Mesenchymal stem cell (in vitro differentiated cells and primary cell): Measurements from ENCODE around the gene COG8.

Experiments
- DNase-seq: peaks from one replicate; pipeline ENCODE4 v3.0.0-alpha.2; 2013
- H2AFZ ChIP-seq: one replicate; pipeline ENCODE4 v1.6.1; 2013; ENCODE audit warnings: low read depth, mild to moderate bottlenecking, control low read depth, inconsistent platforms, low read length, moderate library complexity
- H2AK5ac ChIP-seq: 2 replicates; pipeline ENCODE4 v1.6.1; 2013; ENCODE audit warnings: low read length, moderate library complexity, mild to moderate bottlenecking, inconsistent platforms; ENCODE audit not compliant: severe bottlenecking
- H2BK120ac ChIP-seq: one replicate; pipeline ENCODE4 v1.6.1; 2013; ENCODE audit warnings: low read depth, mild to moderate bottlenecking, inconsistent platforms, low read length, moderate library complexity
- H2BK12ac ChIP-seq, 2 experiments: one replicate each; pipeline ENCODE4 v1.6.1; 2013; ENCODE audit warnings: inconsistent platforms in 2 of 2, low read length in 2 of 2, mild to moderate bottlenecking in 2 of 2, moderate library complexity in 2 of 2, control low read depth in 1 of 2
- H2BK15ac ChIP-seq: one replicate; pipeline ENCODE4 v1.6.1; 2013; ENCODE audit warnings: mild to moderate bottlenecking, low read depth, inconsistent platforms; ENCODE audit not compliant: poor library complexity, severe bottlenecking
- H2BK5ac ChIP-seq: 2 replicates; pipeline ENCODE4 v1.6.1; 2013; ENCODE audit warnings: low read depth, mild to moderate bottlenecking, low read length, control low read depth, inconsistent platforms; ENCODE audit not compliant: poor library complexity, severe bottlenecking
- H3K14ac ChIP-seq, 2 experiments: one replicate each; pipeline ENCODE4 v1.6.1; 2013; ENCODE audit warnings: inconsistent platforms in 2 of 2, low read length in 2 of 2, control low read depth in 1 of 2, mild to moderate bottlenecking in 1 of 2, moderate library complexity in 1 of 2
- H3K18ac ChIP-seq, 2 experiments: one replicate each; pipeline ENCODE4 v1.6.1; 2013; ENCODE audit warnings: inconsistent platforms in 2 of 2, low read length in 2 of 2, control low read depth in 1 of 2, low read depth in 1 of 2, mild to moderate bottlenecking in 1 of 2
- H3K23ac ChIP-seq, 2 experiments: one replicate each; pipeline ENCODE4 v1.6.1; 2013; ENCODE audit warnings: inconsistent platforms in 2 of 2, low read length in 2 of 2, mild to moderate bottlenecking in 2 of 2, moderate library complexity in 2 of 2, control low read depth in 1 of 2
- H3K27ac ChIP-seq: 2 replicates; pipeline ENCODE4 v1.5.1; 2013; ENCODE audit warnings: mild to moderate bottlenecking, moderate library complexity, low read length, control low read depth, inconsistent platforms; ENCODE audit not compliant: poor library complexity, severe bottlenecking
- H3K27me3 ChIP-seq, 2 experiments: 2 replicates each; pipeline versions ENCODE4 v1.6.1 to v1.7.0; 2013; ENCODE audit warnings: low read length in 2 of 2, mild to moderate bottlenecking in 2 of 2, moderate library complexity in 2 of 2, control low read depth in 1 of 2, inconsistent platforms in 1 of 2; ENCODE audit not compliant: control insufficient read depth in 1 of 2, insufficient read depth in 1 of 2
- H3K36me3 ChIP-seq, 2 experiments: 2 replicates each; pipeline versions ENCODE4 v1.6.1 to v1.7.0; 2013; ENCODE audit warnings: low read length in 2 of 2, control low read depth in 1 of 2, inconsistent platforms in 1 of 2, low read depth in 1 of 2, mild to moderate bottlenecking in 1 of 2; ENCODE audit not compliant: insufficient read depth in 2 of 2, control insufficient read depth in 1 of 2
- H3K4ac ChIP-seq, 2 experiments: one replicate each; pipeline ENCODE4 v1.6.1; 2013; ENCODE audit warnings: inconsistent platforms in 2 of 2, low read length in 2 of 2, mild to moderate bottlenecking in 2 of 2, moderate library complexity in 2 of 2, control low read depth in 1 of 2, low read depth in 1 of 2
- H3K4me1 ChIP-seq: 2 replicates; pipeline ENCODE4 v1.6.1; 2013; ENCODE audit warnings: low read depth, low read length, control low read depth; ENCODE audit not compliant: control insufficient read depth, insufficient read depth
- H3K4me2 ChIP-seq: 2 replicates; pipeline ENCODE4 v1.6.1; 2013; ENCODE audit warnings: low read length, mild to moderate bottlenecking, inconsistent platforms; ENCODE audit not compliant: poor library complexity, severe bottlenecking
- H3K4me3 ChIP-seq, 2 experiments: 2 replicates each; pipeline versions ENCODE4 v1.5.1 to v1.7.0; 2013; ENCODE audit warnings: low read length in 2 of 2, mild to moderate bottlenecking in 2 of 2, control low read depth in 1 of 2, low read depth in 1 of 2; ENCODE audit not compliant: insufficient read depth in 1 of 2
- H3K79me1 ChIP-seq: replicated peaks from 2 replicates; pipeline ENCODE4 v1.6.1; 2013; ENCODE audit warnings: mild to moderate bottlenecking, control low read depth, low read length, inconsistent platforms; ENCODE audit not compliant: poor library complexity, severe bottlenecking
- H3K9ac ChIP-seq: 2 replicates; pipeline ENCODE4 v1.7.0; 2013; ENCODE audit warnings: mild to moderate bottlenecking, low read length, moderate library complexity
- H3K9me3 ChIP-seq: 2 replicates; pipeline ENCODE4 v1.7.0; 2013; ENCODE audit warnings: mild to moderate bottlenecking, low read length; ENCODE audit not compliant: control insufficient read depth
- H4K8ac ChIP-seq: one replicate; pipeline ENCODE4 v1.6.1; 2013; ENCODE audit warnings: inconsistent platforms, mild to moderate bottlenecking, low read length, moderate library complexity
- H4K91ac ChIP-seq: one replicate; pipeline ENCODE4 v1.6.1; 2013; ENCODE audit warnings: mild to moderate bottlenecking, low read length, inconsistent platforms
- WGBS: methylation state at CpG from one replicate; pipeline ENCODE4 v1.1.7; 2013; ENCODE audit warnings: mixed read lengths; 5-methylcytosine and 5-hydroxymethylcytosine counted together

The COG8 gene

DNA sequence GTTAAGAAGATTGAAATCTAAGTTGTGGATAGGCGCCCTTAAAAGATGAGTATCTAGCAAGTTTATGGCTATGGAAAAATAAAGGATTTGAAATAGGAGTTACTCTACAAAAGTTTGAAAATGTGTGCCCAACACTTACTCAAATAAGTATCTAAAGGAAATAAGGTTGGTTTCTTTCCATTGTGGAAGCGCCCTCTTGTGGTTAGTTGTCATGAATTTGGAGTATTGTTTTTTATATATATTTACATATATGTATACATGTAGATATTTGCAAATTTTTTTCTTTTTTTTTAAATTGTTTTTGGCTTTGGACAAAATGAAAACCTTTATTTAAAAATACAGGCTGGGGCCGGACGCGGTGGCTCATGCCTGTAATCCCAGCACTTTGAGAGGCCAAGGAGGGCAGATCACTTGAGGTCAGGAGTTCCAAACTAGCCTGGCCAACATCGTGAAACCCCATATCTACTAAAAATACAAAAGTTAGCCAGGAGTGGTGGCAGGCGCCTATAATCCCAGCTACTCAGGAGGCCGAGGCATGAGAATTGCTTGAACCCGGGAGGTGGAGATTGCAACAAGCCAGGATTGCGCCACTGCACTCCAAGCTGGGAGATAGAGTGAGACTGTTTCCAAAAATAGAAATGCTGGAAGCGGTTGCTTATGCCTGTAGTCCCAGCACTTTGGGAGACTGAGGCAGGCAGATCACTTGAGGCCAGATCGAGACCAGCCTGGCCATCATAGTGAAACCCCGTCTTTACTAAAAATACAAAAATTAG is 52.2 kb downstream of the COG8 start:
- H2AK5ac ChIP-seq, result no peak overlapping the region
- H3K4me1 ChIP-seq, result peaks cover 2% of the 10 kb centered on the region
- H3K14ac ChIP-seq, result no peak overlapping the region
- H2BK12ac ChIP-seq, result no peak overlapping the region
- H3K23ac ChIP-seq, result no peak overlapping the region
- peak overlapping the region; percentile 72 for H3K9ac ChIP-seq
- peaks cover 14 to 46% of the 10 kb centered on the region in 2 experiments for H3K36me3 ChIP-seq
- H3K27ac ChIP-seq, result no peak overlapping the region
- DNase-seq, result peak; percentile 87
- no peak overlapping the region for H4K8ac ChIP-seq
- H2AFZ ChIP-seq, result no peak overlapping the region
- no peak overlapping the region for H4K91ac ChIP-seq
- H3K4me3 ChIP-seq, result no peak overlapping the region
- no peak overlapping the region for H3K4me2 ChIP-seq
- H2BK15ac ChIP-seq, result no peak overlapping the region
- no peak overlapping the region for H2BK120ac ChIP-seq
- no peak overlapping the region for H2BK5ac ChIP-seq
- no peak overlapping the region for H3K4ac ChIP-seq
- no peaks in the 10 kb centered on the region for H3K27me3 ChIP-seq
- H3K9me3 ChIP-seq, result no peaks in the 10 kb centered on the region
- 76% methylated on average over 10 of the region's 13 CpGs for WGBS
- H3K18ac ChIP-seq, result no peak overlapping the region
- peaks cover 16% of the 10 kb centered on the region for H3K79me1 ChIP-seq

DNA sequence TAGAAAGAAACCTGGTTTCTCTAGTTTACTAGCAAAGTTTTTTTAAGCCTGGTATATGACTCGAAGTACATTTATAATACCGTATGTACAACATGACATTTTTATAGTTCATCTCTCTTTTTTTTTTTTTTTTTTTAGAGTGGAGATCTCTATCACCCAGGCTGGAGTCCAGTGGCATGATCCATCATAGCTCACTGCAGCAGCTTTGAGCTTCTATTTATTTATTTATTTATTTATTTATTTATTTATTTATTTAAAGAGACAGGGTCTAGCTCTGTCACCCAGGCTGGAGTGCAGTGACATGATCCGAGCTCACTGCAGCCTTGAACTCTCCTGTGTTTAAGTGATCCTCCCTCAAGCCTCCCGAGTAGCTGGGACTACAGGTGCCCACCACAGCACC is 54.1 kb downstream of the COG8 start:
- no peak for DNase-seq
- peaks cover 11 to 42% of the 10 kb centered on the region in 2 experiments for H3K36me3 ChIP-seq
- H3K79me1 ChIP-seq, result peaks cover 14% of the 10 kb centered on the region
- WGBS, result 100% methylated on average over 1 of the region's 4 CpGs
- no peak overlapping the region for H2BK120ac ChIP-seq
- H3K9ac ChIP-seq, result no peak overlapping the region
- no peak overlapping the region for H3K4me3 ChIP-seq
- H2BK5ac ChIP-seq, result no peak overlapping the region
- no peaks in the 10 kb centered on the region for H3K27me3 ChIP-seq
- no peak overlapping the region for H3K4ac ChIP-seq
- H2AK5ac ChIP-seq, result no peak overlapping the region
- H3K27ac ChIP-seq, result no peak overlapping the region
- H3K23ac ChIP-seq, result no peak overlapping the region
- H3K14ac ChIP-seq, result no peak overlapping the region
- H4K8ac ChIP-seq, result no peak overlapping the region
- peaks cover 2% of the 10 kb centered on the region for H3K4me1 ChIP-seq
- no peak overlapping the region for H2AFZ ChIP-seq
- H2BK15ac ChIP-seq, result no peak overlapping the region
- no peak overlapping the region for H2BK12ac ChIP-seq
- no peaks in the 10 kb centered on the region for H3K9me3 ChIP-seq
- no peak overlapping the region for H3K4me2 ChIP-seq
- H4K91ac ChIP-seq, result no peak overlapping the region
- no peak overlapping the region for H3K18ac ChIP-seq

GRCh38 chr16:69283851-69284250 is 55.5 kb downstream of the COG8 start:
- Histone ChIP-seq H2BK12ac (no peak overlapping the region), H3K14ac (no peak overlapping the region), H3K4me2 (no peak overlapping the region), H3K9me3 (no peaks in the 10 kb centered on the region), H2AFZ (no peak overlapping the region), H3K79me1 (peaks cover 12% of the 10 kb centered on the region), H3K4ac (no peak overlapping the region), H3K27me3 (no peaks in the 10 kb centered on the region), H2BK5ac (no peak overlapping the region), H2BK120ac (no peak overlapping the region), H3K27ac (no peak overlapping the region), H3K4me3 (no peak overlapping the region), H4K8ac (no peak overlapping the region), H3K4me1 (peaks cover 2% of the 10 kb centered on the region), H3K9ac (peak overlapping the region; percentile 35), H3K23ac (no peak overlapping the region), H3K18ac (no peak overlapping the region), H2AK5ac (no peak overlapping the region), H4K91ac (no peak overlapping the region), H2BK15ac (no peak overlapping the region), H3K36me3 (peaks cover 11 to 39% of the 10 kb centered on the region in 2 experiments)
- no peak for DNase-seq
- 95% methylated on average over 4 of the region's 4 CpGs for WGBS

- no peak for DNase-seq
- peaks cover 1% of the 10 kb centered on the region for H3K4me1 ChIP-seq
- H3K27me3 ChIP-seq, result no peaks in the 10 kb centered on the region
- H3K14ac ChIP-seq, result no peak overlapping the region
- H2BK15ac ChIP-seq, result no peak overlapping the region
- H4K8ac ChIP-seq, result no peak overlapping the region
- no peak overlapping the region for H2BK120ac ChIP-seq
- H3K4ac ChIP-seq, result no peak overlapping the region
- H3K23ac ChIP-seq, result no peak overlapping the region
- H2AFZ ChIP-seq, result no peak overlapping the region
- no peak overlapping the region for H4K91ac ChIP-seq
- H3K27ac ChIP-seq, result no peak overlapping the region
- H3K79me1 ChIP-seq, result peaks cover 6% of the 10 kb centered on the region
- no peaks in the 10 kb centered on the region for H3K9me3 ChIP-seq
- H3K4me3 ChIP-seq, result peak overlapping the region in 1 of 2 experiments; percentile 17
- peak overlapping the region; percentile 76 for H3K9ac ChIP-seq
- no CpG with 5 or more reads among the region's 1 CpG for WGBS
- no peak overlapping the region for H2BK5ac ChIP-seq
- H2AK5ac ChIP-seq, result no peak overlapping the region
- peaks cover 0 to 10% of the 10 kb centered on the region in 2 experiments for H3K36me3 ChIP-seq
- H3K4me2 ChIP-seq, result no peak overlapping the region
- no peak overlapping the region for H3K18ac ChIP-seq
- H2BK12ac ChIP-seq, result no peak overlapping the region
Measured at GRCh38 chr16:69277413-69277812, 62.0 kb downstream of the COG8 start.
